HEK293T (cell line): ENCODE measurements around the gene XAB2.

Source experiments
- ARNT ChIP-seq: fragments of 450-650 bp; IDR thresholded peaks from 2 replicates; pipeline ENCODE4 v1.6.1; 2017; ENCODE audit warnings: mild to moderate bottlenecking
- BHLHE40 ChIP-seq: fragments of 450-650 bp; IDR thresholded peaks from 2 replicates; pipeline ENCODE4 v1.6.1; 2016; ENCODE audit warnings: mild to moderate bottlenecking, moderate library complexity, borderline replicate concordance
- CTBP1 ChIP-seq: fragments of 450-650 bp; IDR thresholded peaks from 2 replicates; pipeline ENCODE4 v1.6.1; 2016; ENCODE audit warnings: borderline replicate concordance
- ELF4 ChIP-seq: fragments of 450-650 bp; IDR thresholded peaks from 2 replicates; pipeline ENCODE4 v1.6.1; 2017; ENCODE audit warnings: antibody characterized with exemption
- FOXM1 ChIP-seq: fragments of 450-650 bp; IDR thresholded peaks from 2 replicates; pipeline ENCODE4 v1.6.1; 2017; ENCODE audit warnings: mild to moderate bottlenecking, borderline replicate concordance
- HDGF ChIP-seq: fragments of 450-650 bp; IDR thresholded peaks from 2 replicates; pipeline ENCODE4 v1.6.1; 2017; ENCODE audit warnings: antibody characterized with exemption, borderline replicate concordance
- LEF1 ChIP-seq: fragments of 450-650 bp; IDR thresholded peaks from 2 replicates; pipeline ENCODE4 v1.6.1; 2017; ENCODE audit warnings: mild to moderate bottlenecking, borderline replicate concordance
- NFRKB ChIP-seq: fragments of 450-650 bp; IDR thresholded peaks from 2 replicates; pipeline ENCODE4 v1.6.1; 2016; ENCODE audit warnings: mild to moderate bottlenecking, moderate library complexity
- SUZ12 ChIP-seq: fragments of 450-650 bp; IDR thresholded peaks from 2 replicates; pipeline ENCODE4 v1.6.1; 2016; ENCODE audit warnings: mild to moderate bottlenecking
- TARDBP ChIP-seq: fragments of 450-650 bp; IDR thresholded peaks from 2 replicates; pipeline ENCODE4 v1.6.1; 2016
- ZNF384 ChIP-seq: fragments of 450-650 bp; IDR thresholded peaks from 2 replicates; pipeline ENCODE4 v1.6.1; 2016

DNA sequence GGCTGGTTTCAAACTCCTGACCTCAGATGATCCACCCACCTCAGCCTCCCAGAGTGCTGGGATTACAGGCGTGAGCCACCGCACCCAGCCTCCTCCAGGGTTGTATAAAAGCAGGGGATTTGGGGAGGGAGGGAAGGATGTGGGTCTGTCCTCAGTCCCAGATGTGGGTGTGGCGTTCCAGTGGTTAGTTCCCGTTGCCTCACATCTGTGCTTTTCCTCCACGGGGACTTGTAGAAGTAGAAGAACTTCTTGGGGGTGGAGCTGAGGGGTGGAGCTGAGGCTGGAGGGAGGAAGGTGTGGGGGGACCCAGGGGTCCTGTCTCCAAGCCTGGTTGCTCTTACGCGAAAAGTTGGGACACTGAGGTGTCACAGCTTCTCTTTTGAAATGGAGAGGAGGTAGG is 47.0 kb upstream of the XAB2 start:
- TF ChIP-seq ARNT (no peak), TARDBP (no peak), LEF1 (no peak), BHLHE40 (no peak), ELF4 (no peak), SUZ12 (no peak), FOXM1 (no peak), NFRKB (no peak), HDGF (no peak), CTBP1 (no peak), ZNF384 (no peak)
